Brain microvascular endothelial cell (primary cell): ENCODE measurements around the gene EXOC1L.

Source experiments
- DNase-seq: peaks from one replicate; pipeline ENCODE4 v3.0.0-alpha.2; 2020
- H3K27ac ChIP-seq: fragments of 250-450 bp; sonication (Bioruptor Pico); 2 replicates; pipeline ENCODE4 v1.5.1; 2020; ENCODE audit warnings: mild to moderate bottlenecking, moderate library complexity
- H3K27me3 ChIP-seq: fragments of 250-450 bp; sonication (Bioruptor Pico); replicated peaks from 2 replicates; pipeline ENCODE4 v1.5.1; 2020; ENCODE audit warnings: mild to moderate bottlenecking
- H3K36me3 ChIP-seq: fragments of 250-450 bp; sonication (Bioruptor Pico); replicated peaks from 2 replicates; pipeline ENCODE4 v1.5.1; 2020; ENCODE audit warnings: mild to moderate bottlenecking
- H3K4me3 ChIP-seq: 2 replicates; pipeline ENCODE4 v1.5.1; 2011; ENCODE audit warnings: low read depth, mild to moderate bottlenecking, control low read depth, low read length, moderate library complexity
- CTCF ChIP-seq: IDR thresholded peaks from 2 replicates; pipeline ENCODE4 v1.5.1; 2011; ENCODE audit warnings: low read depth, mild to moderate bottlenecking, moderate library complexity, low read length, control low read depth, inconsistent platforms; ENCODE audit errors: missing control alignments
- in situ Hi-C: cut with HindIII; loops from 2 replicates; pipeline ENCODE4 v1.10.0; 2017; ENCODE audit warnings: low sequenced_read_pairs, low pct_ligation_motif_present

The EXOC1L gene

GRCh38 chr4:55871299-55871800, 51.8 kb downstream of the EXOC1L start:
- TF ChIP-seq CTCF: no peak
- DNase-seq: no peak
- Histone ChIP-seq H3K27me3 (no peaks in the 10 kb centered on the region), H3K36me3 (peaks cover 24% of the 10 kb centered on the region), H3K27ac (no peak overlapping the region), H3K4me3 (no peak overlapping the region)
- in situ Hi-C loops: no loop called here

GRCh38 chr4:55874831-55875230, 55.2 kb downstream of the EXOC1L start:
- no peak for DNase-seq
- Histone ChIP-seq H3K27ac (no peak overlapping the region), H3K4me3 (no peak overlapping the region), H3K27me3 (no peaks in the 10 kb centered on the region), H3K36me3 (peaks cover 22% of the 10 kb centered on the region)
- in situ Hi-C loops: no loop called here
- TF ChIP-seq CTCF: no peak

GRCh38 chr4:55876387-55876786, 56.8 kb downstream of the EXOC1L start:
- TF ChIP-seq CTCF: no peak
- Histone ChIP-seq H3K27me3 (no peaks in the 10 kb centered on the region), H3K27ac (no peak overlapping the region), H3K4me3 (no peak overlapping the region), H3K36me3 (peaks cover 18% of the 10 kb centered on the region)
- DNase-seq: no peak
- in situ Hi-C loops: no loop called here

GRCh38 chr4:55879224-55879623, 59.6 kb downstream of the EXOC1L start:
- no peak for DNase-seq
- no peak for TF ChIP-seq CTCF
- H3K27me3 ChIP-seq: no peaks in the 10 kb centered on the region
- in situ Hi-C loops: no loop called here
- no peak overlapping the region for H3K4me3 ChIP-seq
- no peak overlapping the region for H3K27ac ChIP-seq
- peaks cover 25% of the 10 kb centered on the region for H3K36me3 ChIP-seq

GRCh38 chr4:55880652-55881280, 61.2 kb downstream of the EXOC1L start:
- no peak overlapping the region for H3K27ac ChIP-seq
- peaks cover 25% of the 10 kb centered on the region for H3K36me3 ChIP-seq
- no peak for DNase-seq
- H3K27me3 ChIP-seq: no peaks in the 10 kb centered on the region
- no peak overlapping the region for H3K4me3 ChIP-seq
- in situ Hi-C loops: no loop called here
- TF ChIP-seq CTCF: no peak
